ENCODE data around the gene ANKS1B. TPM values are rescaled to one million over a fixed set of nuclear protein-coding genes. Genes with fewer than 3 reads are reported as not detected.
"Not testable (repeated sequence)": the region's sequence is repeated elsewhere in the genome, so short reads cannot be mapped to it uniquely, and the experiment has no call there.

The ANKS1B gene
- polyA plus RNA-seq, 1 donor from 2014 or later, result not detected

DNA sequence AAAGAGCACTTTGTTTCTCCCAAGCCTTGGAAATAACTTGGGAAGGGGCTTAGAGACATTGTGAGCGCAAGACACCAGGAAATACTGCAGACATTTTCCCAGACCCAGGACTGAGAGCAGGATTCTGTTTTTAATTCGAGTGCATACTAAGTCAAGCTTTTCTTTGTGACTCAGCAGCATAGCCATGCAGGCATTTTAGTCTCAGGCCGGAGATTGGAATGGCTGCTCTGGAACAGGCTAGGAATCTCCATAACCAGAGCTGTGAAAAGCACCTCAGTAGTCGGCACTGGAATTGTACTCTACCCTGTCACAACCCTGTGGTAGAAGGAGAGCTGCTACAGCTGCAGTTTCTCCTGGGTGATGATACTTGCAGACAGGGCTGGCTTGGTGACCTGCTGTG, 366.1 kb downstream of the ANKS1B start:
- Mint-ChIP-seq H3K27ac (no peak overlapping the region), H3K36me3 (no peaks in the 10 kb centered on the region), H3K9me3 (peaks cover 3 to 19% (median 15%) of the 10 kb centered on the region in 3 donors), H3K27me3 (no peaks in the 10 kb centered on the region), H3K4me1 (peaks cover 0 to 4% (median 0%) of the 10 kb centered on the region in 3 donors), H3K4me3 (no peak overlapping the region)

DNA sequence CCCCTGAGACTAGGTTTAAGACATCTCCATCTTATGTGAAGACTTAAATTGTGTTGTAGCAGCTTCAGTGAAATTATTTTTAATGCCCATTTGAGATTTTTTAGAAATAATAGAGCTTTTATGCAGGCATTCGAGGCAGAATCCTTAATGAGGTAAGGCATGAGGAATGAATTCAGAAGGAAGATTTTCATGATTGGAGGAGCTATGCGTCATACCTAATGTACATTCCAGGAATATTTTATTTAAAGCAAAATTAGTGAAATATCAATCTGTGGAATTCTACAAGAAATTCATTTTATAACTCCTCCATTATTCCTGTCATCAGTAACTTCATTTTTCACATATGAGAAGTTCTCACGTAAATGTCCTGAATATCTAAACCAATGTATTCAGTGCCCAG, 373.1 kb downstream of the ANKS1B start:
- H3K27me3 Mint-ChIP-seq, result no peaks in the 10 kb centered on the region
- H3K4me1 Mint-ChIP-seq, result peaks cover 0 to 4% (median 0%) of the 10 kb centered on the region in 3 donors
- no peaks in the 10 kb centered on the region for H3K36me3 Mint-ChIP-seq
- peaks cover 0 to 3% (median 2%) of the 10 kb centered on the region in 3 donors for H3K9me3 Mint-ChIP-seq
- H3K27ac Mint-ChIP-seq, result no peak overlapping the region
- no peak overlapping the region for H3K4me3 Mint-ChIP-seq

DNA sequence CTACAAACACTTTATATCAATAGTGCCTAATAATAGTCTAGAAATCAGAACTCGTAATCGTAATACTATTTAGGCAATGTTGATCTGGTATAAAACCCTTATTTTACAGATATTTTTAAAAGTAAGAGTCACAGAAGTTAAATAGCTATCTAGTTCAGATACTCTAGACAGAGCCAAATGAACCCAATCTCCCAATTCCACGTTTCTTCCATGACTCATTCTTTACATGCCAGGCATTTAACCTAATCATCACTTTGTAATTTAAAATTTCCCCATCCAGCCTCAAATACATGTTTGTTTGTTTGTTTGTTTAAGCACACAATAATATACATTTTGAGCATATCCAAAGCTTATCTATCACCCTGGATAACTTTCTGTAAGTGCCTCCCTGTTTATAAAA, 373.6 kb downstream of the ANKS1B start:
- H3K36me3 Mint-ChIP-seq, result no peaks in the 10 kb centered on the region
- H3K9me3 Mint-ChIP-seq, result peaks cover 0 to 3% (median 2%) of the 10 kb centered on the region in 3 donors
- no peak overlapping the region for H3K4me3 Mint-ChIP-seq
- no peaks in the 10 kb centered on the region for H3K27me3 Mint-ChIP-seq
- H3K27ac Mint-ChIP-seq, result no peak overlapping the region
- peaks cover 0 to 4% (median 0%) of the 10 kb centered on the region in 3 donors for H3K4me1 Mint-ChIP-seq

DNA sequence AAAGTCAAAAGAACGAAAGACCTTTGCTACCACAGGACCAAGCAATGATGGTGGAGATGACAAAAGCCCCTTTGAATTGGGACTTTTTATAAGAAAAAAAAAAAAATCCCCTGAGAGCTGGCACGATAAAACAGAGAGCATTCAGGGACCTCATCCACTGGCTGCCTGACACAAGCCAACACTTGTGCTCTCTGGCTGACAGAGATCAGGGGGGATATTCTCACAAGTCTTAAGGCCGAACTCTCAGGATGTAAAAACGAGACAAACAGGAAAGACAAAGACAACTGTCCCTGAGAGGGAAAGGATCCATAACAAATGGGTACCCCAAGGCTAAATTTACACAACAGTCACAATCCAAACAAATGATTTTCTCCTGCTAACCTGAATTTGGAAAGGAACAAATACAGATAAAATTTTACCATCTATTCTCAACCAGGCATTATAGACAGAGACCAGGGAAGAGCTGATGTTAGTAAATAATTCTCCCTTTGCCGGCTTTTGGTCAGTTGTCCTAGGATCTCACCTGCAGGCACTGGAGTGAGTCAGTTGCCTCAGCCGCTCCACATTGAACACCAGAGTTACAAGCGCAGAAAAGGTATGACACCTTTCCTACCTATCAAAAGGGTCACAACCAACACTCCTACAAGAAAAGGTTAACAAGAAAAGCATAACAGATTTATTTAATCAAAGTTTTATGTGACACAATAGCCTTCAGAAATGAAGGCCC, 375.1 kb downstream of the ANKS1B start:
- H3K9me3 Mint-ChIP-seq, result peaks cover 0 to 3% (median 2%) of the 10 kb centered on the region in 3 donors
- no peaks in the 10 kb centered on the region for H3K36me3 Mint-ChIP-seq
- no peak overlapping the region for H3K4me3 Mint-ChIP-seq
- H3K27ac Mint-ChIP-seq, result no peak overlapping the region
- no peaks in the 10 kb centered on the region for H3K27me3 Mint-ChIP-seq
- no peaks in the 10 kb centered on the region for H3K4me1 Mint-ChIP-seq

DNA sequence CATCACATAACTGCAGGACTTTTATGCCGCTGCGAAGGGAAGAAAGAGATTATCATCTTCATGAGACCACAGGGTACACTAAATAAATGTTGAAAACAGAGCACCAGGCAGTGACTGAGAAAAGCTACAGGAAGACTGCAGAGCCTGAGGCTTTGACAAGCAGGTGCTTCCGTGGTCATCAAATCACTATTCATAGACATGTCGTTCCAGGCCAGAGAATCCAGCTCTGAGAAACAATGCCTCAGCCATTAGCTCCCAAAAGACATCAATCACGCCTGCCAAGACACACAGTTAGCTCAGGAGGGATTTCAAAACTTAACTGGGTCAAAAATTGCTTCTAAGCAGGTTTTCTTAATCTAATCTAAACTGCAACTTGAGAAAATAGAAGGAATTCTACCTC, 384.3 kb downstream of the ANKS1B start:
- no peak overlapping the region for H3K27ac Mint-ChIP-seq
- peaks cover 0 to 3% (median 0%) of the 10 kb centered on the region in 3 donors for H3K9me3 Mint-ChIP-seq
- no peaks in the 10 kb centered on the region for H3K4me1 Mint-ChIP-seq
- no peaks in the 10 kb centered on the region for H3K27me3 Mint-ChIP-seq
- no peaks in the 10 kb centered on the region for H3K36me3 Mint-ChIP-seq
- H3K4me3 Mint-ChIP-seq, result no peak overlapping the region

DNA sequence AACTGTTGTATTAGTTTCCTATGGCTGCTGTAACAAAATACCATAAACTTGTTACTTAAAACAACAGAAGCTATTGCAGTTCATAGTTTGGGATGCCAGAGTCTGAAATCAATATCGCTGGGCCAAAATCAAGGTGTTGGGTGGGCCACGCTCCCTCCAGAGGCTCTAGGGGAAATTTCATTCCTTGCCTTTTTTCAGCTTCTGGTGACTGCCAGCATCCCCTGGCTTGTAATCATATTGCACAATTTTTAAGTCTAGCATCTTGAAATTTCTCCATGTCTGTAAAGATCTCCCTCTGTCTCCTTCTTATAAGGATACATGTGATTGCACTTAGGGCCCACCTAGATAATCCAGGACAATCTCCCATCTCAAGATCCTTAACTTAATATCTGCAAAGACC, 386.0 kb downstream of the ANKS1B start:
- no peaks in the 10 kb centered on the region for H3K36me3 Mint-ChIP-seq
- H3K27ac Mint-ChIP-seq, result no peak overlapping the region
- H3K4me1 Mint-ChIP-seq, result no peaks in the 10 kb centered on the region
- no peaks in the 10 kb centered on the region for H3K27me3 Mint-ChIP-seq
- no peak overlapping the region for H3K4me3 Mint-ChIP-seq
- peaks cover 0 to 3% (median 0%) of the 10 kb centered on the region in 3 donors for H3K9me3 Mint-ChIP-seq

DNA sequence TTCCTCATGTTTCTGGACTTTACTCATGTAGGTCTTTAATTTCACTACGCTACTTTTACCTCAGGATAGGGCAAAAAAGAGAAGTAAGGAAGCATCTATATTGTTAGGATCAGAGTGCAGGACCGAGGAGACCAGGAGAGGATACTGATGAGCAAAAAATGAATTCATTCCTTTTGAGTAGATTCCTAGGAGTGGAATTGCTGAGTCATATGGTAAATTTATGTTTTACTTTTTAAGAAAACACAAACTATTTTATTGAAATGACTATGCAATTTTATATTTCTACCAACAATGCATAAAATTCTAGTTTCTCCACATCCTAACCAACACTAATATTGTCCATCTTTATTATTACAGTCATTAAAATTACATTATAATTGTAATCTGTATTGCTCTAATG, 388.0 kb downstream of the ANKS1B start:
- no peak overlapping the region for H3K27ac Mint-ChIP-seq
- H3K9me3 Mint-ChIP-seq, result peaks cover 0 to 3% (median 0%) of the 10 kb centered on the region in 3 donors
- H3K27me3 Mint-ChIP-seq, result no peaks in the 10 kb centered on the region
- no peaks in the 10 kb centered on the region for H3K4me1 Mint-ChIP-seq
- H3K4me3 Mint-ChIP-seq, result no peak overlapping the region
- no peaks in the 10 kb centered on the region for H3K36me3 Mint-ChIP-seq

DNA sequence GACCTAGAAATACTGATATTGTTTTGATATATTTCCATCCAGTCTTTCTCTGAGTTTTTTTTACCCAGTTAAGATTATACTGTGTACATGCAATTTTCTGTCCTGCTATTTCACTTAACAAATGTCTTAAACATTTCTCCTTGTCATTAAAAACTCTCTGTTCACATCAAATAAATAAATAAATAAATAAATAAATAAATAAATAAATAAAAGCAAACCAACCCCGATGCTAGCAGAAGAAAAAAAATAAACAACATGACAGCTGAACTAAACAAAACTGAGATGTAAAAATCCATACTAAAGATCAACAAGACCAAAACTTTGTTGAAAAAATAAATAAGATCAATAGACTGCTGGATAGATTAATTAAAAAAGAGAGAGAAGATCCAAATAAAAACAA, 407.6 kb downstream of the ANKS1B start:
- H3K27ac Mint-ChIP-seq, H3K36me3 Mint-ChIP-seq, H3K4me1 Mint-ChIP-seq, H3K9me3 Mint-ChIP-seq, H3K4me3 Mint-ChIP-seq, H3K27me3 Mint-ChIP-seq: not testable (repeated sequence)

DNA sequence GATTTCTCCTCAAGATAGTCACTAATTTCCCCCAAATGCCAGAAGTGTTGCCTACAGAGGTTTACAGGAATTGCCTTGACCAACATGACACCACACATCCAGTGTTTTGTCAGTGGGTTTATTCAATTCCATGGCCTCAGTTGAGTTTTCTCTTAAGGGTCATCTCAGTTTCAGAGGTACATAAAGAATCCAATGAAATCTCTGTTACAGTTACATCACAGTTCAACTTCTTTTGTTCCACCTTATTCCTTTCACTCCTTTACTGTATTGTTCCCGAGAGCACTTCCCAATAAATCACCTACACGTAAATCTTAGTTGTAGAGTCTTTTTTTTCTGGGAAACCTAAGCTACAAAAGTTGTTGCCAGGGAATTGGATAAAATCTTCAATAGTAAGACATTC, 410.8 kb downstream of the ANKS1B start:
- no peak overlapping the region for H3K27ac Mint-ChIP-seq
- no peak overlapping the region for H3K4me3 Mint-ChIP-seq
- no peaks in the 10 kb centered on the region for H3K36me3 Mint-ChIP-seq
- H3K9me3 Mint-ChIP-seq, result peaks cover 0 to 3% (median 2%) of the 10 kb centered on the region in 3 donors
- no peaks in the 10 kb centered on the region for H3K27me3 Mint-ChIP-seq
- no peaks in the 10 kb centered on the region for H3K4me1 Mint-ChIP-seq

DNA sequence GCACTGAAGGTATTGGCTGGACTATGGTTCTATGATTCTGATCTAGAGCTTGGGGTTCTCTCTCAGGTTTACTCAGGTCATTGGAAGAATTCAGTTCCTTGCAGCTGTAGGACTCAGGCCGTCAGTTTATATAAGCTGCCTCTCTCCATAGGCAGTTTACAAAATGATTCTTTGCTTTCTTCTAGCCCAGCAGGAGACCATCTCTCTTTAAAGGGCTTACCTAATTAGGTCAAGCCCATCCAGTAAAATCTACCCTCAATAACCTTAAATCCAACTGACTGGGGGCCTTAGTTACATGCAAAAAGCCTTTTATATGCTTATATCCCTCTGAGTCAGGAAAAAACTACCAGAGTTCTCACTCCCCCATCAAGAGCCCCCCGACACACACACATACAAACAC, 417.7 kb downstream of the ANKS1B start:
- H3K4me3 Mint-ChIP-seq, result no peak overlapping the region
- peaks cover 0 to 2% (median 0%) of the 10 kb centered on the region in 3 donors for H3K4me1 Mint-ChIP-seq
- no peaks in the 10 kb centered on the region for H3K27me3 Mint-ChIP-seq
- H3K9me3 Mint-ChIP-seq, result peaks cover 2 to 7% (median 3%) of the 10 kb centered on the region in 3 donors
- H3K36me3 Mint-ChIP-seq, result no peaks in the 10 kb centered on the region
- no peak overlapping the region for H3K27ac Mint-ChIP-seq

DNA sequence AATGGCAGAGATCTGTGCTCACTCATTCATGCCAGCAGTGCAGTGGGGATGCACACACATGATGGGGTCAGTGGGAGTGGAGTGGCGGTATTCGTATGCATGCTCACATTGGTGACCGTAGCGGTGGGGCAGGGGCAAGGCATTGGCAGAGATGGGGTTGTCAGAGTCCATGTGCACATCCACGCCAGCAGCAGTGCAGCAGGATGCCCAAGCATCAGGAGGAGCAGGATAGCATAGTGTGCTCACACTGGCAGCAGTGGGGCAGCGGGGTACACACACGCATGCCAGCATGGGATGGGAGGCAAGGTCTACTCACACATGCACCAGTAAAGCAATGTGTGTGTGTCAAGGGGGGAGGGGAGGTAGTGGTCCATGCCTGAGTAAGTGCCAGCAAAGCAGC, 426.6 kb downstream of the ANKS1B start:
- no peaks in the 10 kb centered on the region for H3K4me1 Mint-ChIP-seq
- H3K27me3 Mint-ChIP-seq, result no peaks in the 10 kb centered on the region
- H3K9me3 Mint-ChIP-seq, result peaks cover 0 to 17% (median 2%) of the 10 kb centered on the region in 3 donors
- H3K4me3 Mint-ChIP-seq, result no peak overlapping the region
- no peak overlapping the region for H3K27ac Mint-ChIP-seq
- H3K36me3 Mint-ChIP-seq, result no peaks in the 10 kb centered on the region

DNA sequence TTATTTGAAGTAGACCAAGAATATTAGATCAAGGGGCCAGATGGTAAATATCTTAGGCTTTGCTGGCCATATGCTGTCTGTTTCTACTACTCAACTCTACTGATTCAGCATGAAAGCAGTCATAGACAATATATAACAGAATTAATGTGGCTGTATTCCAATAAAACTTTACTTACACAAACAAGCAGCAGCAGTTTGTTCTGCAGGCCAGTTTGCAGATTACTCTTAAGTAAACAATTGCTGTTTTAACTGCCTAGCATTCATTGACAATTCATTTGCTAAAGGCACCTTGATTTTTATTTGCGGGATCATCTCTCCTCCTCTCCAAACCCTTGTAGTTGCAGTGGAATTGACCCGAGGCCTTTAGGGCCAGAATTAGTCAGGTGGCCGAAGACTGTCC, 431.3 kb downstream of the ANKS1B start:
- no peak overlapping the region for H3K27ac Mint-ChIP-seq
- H3K9me3 Mint-ChIP-seq, result peaks cover 0 to 16% (median 0%) of the 10 kb centered on the region in 3 donors
- H3K36me3 Mint-ChIP-seq, result no peaks in the 10 kb centered on the region
- no peak overlapping the region for H3K4me3 Mint-ChIP-seq
- no peaks in the 10 kb centered on the region for H3K4me1 Mint-ChIP-seq
- no peaks in the 10 kb centered on the region for H3K27me3 Mint-ChIP-seq

DNA sequence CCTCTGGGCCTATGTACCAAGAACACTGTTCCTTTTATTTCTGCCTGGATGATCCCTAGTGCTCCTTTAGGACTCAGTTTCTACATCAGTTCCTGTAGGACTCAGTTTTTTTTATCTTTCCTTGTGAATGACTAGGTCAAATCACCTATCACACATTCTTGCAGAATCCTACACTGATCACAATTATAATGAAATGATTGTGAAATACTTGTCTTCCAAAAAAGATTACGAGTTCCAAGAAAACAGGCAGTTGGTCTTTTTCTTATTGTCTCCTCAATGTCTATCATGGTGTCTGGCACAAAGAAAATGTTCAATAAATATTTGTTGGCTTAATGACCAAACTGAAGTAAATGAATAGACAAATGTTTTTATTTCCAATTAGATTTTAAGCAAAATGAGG, 432.7 kb downstream of the ANKS1B start:
- Mint-ChIP-seq H3K36me3 (no peaks in the 10 kb centered on the region), H3K4me1 (no peaks in the 10 kb centered on the region), H3K27ac (no peak overlapping the region), H3K27me3 (no peaks in the 10 kb centered on the region), H3K9me3 (peaks cover 0 to 15% (median 0%) of the 10 kb centered on the region in 3 donors), H3K4me3 (no peak overlapping the region)

DNA sequence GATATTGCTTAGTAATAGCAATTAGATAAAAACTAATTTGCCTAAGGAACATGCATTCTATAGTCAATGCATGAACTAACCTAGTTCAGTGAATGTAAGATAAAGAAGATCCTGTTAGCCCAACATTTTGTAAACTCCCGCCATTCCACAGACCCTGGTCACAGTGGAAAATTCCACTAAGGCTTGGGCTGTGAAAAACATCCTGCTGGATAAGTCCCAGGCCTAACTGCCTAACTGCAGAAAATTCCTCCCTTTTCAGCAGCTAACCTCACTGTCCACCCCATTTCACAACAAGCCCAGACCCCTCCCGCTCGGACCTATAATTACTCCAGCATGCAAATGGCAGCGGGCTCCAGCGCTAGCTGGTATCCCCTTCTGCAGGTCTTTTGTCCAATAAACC, 435.1 kb downstream of the ANKS1B start:
- H3K4me1 Mint-ChIP-seq, result no peaks in the 10 kb centered on the region
- H3K4me3 Mint-ChIP-seq, result no peak overlapping the region
- no peaks in the 10 kb centered on the region for H3K27me3 Mint-ChIP-seq
- H3K9me3 Mint-ChIP-seq, result peaks cover 0 to 3% (median 0%) of the 10 kb centered on the region in 3 donors
- H3K27ac Mint-ChIP-seq, result no peak overlapping the region
- no peaks in the 10 kb centered on the region for H3K36me3 Mint-ChIP-seq

DNA sequence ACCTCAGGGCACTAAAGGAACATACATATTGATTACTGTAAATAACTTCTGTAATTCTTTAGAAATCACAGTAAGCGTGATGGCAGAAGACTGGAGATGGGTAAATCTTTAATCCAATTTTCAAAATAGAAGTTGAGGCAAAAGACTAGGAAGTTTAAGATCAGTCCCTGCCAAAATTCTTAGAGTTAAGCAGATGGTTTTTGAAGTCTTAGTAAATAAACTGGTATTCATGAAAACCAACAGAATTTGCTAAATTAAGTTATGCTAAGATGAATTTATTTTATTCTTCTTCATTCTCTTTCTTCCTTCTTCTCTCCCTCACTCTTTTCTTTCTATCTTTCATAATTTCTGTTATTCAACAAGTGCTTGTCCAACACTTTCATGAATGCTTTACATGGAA, 435.5 kb downstream of the ANKS1B start:
- H3K27ac Mint-ChIP-seq, result no peak overlapping the region
- peaks cover 0 to 3% (median 0%) of the 10 kb centered on the region in 3 donors for H3K9me3 Mint-ChIP-seq
- no peaks in the 10 kb centered on the region for H3K36me3 Mint-ChIP-seq
- no peaks in the 10 kb centered on the region for H3K27me3 Mint-ChIP-seq
- no peaks in the 10 kb centered on the region for H3K4me1 Mint-ChIP-seq
- no peak overlapping the region for H3K4me3 Mint-ChIP-seq

DNA sequence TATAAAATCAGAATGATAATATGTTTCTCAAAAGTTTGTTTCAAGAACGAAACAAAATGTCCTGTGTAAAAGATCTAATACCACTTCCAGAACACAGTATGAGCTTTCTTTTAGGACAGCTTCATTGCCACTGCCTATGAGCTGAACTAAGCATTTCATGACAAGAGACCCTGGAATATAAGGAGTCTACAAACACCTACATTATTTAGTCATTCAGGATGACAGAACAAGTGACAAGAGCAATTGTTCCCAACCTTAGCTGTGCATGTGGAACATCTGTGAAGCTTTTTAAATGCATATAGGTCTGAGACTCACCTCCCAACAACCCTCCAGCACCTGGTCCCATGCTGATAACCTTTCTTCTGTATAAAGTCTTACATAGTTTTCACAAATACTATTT, 440.3 kb downstream of the ANKS1B start:
- no peaks in the 10 kb centered on the region for H3K9me3 Mint-ChIP-seq
- H3K27me3 Mint-ChIP-seq, result no peaks in the 10 kb centered on the region
- no peak overlapping the region for H3K27ac Mint-ChIP-seq
- no peaks in the 10 kb centered on the region for H3K36me3 Mint-ChIP-seq
- no peaks in the 10 kb centered on the region for H3K4me1 Mint-ChIP-seq
- H3K4me3 Mint-ChIP-seq, result no peak overlapping the region
